Adrenal gland (tissue), 12 donors: Measurements from ENCODE around the gene MAP2K5. TPM values are rescaled to one million over a fixed set of nuclear protein-coding genes. Genes with fewer than 3 reads are reported as not detected.

Source experiments
- DNase-seq, 7 donors: peaks; one replicate each; pipeline ENCODE4 v3.0.0-alpha.2; 2019 to 2020
- H3K27ac ChIP-seq, 5 donors: fragments of 200-600 bp; sonication (generic) in 4 of 5; 1 replicate in 3 of 5; 2 replicates in 2 of 5; pipeline versions ENCODE4 v1.5.1 to v1.8.0; 2016 to 2020; ENCODE audit warnings: mild to moderate bottlenecking in 1 of 5
- H3K27me3 ChIP-seq: fragments of 200-600 bp; 2 replicates; pipeline ENCODE4 v1.8.0; 2021
- H3K36me3 ChIP-seq, 2 donors: fragments of 200-600 bp; replicated peaks in 1 of 2; 1 replicate in 1 of 2; 2 replicates in 1 of 2; pipeline versions ENCODE4 v1.5.1 to v1.8.0; 2018 to 2022
- H3K4me1 ChIP-seq, 2 donors: fragments of 200-600 bp; replicated peaks in 1 of 2; 1 replicate in 1 of 2; 2 replicates in 1 of 2; pipeline versions ENCODE4 v1.5.1 to v1.8.0; 2018 to 2021
- H3K4me3 ChIP-seq, 4 donors: fragments of 200-600 bp; sonication (generic) in 3 of 4; one replicate each; pipeline ENCODE4 v1.5.1; 2016 to 2018
- H3K9me3 ChIP-seq, 3 donors: fragments of 200-600 bp; sonication (generic) in 1 of 3; replicated peaks in 1 of 3; 1 replicate in 2 of 3; 2 replicates in 1 of 3; pipeline versions ENCODE4 v1.5.1 to v1.8.0; 2016 to 2021
- POLR2A ChIP-seq, 2 donors: fragments of 450-650 bp; IDR thresholded peaks; one replicate each; pipeline ENCODE4 v1.6.1; 2017; ENCODE audit warnings: antibody characterized with exemption in 2 of 2, mild to moderate bottlenecking in 2 of 2, moderate library complexity in 1 of 2
- WGBS, 4 donors: extraction: QIAGEN DNeasy Blood & Tissue Kit in 2 of 4; methylation state at CpG; one replicate each; pipeline versions ENCODE4 v1.1.5 to v1.1.7; 2013 to 2017; 5-methylcytosine and 5-hydroxymethylcytosine counted together
- intact Hi-C, 2 donors: fragments of 100-400 bp; cut with DNase I; formaldehyde crosslinking; loops; one replicate each; pipeline versions ENCODE4 v1.14.1 to v1.15.0; 2022 to 2023
- polyA plus RNA-seq, 3 donors: library from polyadenylated mRNA; stranded (reverse); fragments of 200-250 nt in 2 of 3; fragments of 350-450 nt in 1 of 3; fragmentation: Illumina TruSeq in 1 of 3; extraction: RNeasy Lipid Tissue Mini Kit (QIAGEN cat#74804) in 1 of 3; gene quantifications; one replicate each; pipeline ENCODE4 v1.2.3, GENCODE V29; 2013 to 2014
- total RNA-seq, 9 donors: library from RNA; depleted of rRNA in 4 of 9; stranded (reverse); fragments of >200 nt in 4 of 9; fragments of 120-200 nt in 1 of 9; fragmentation: NEBNext Ultra II Directional in 1 of 9; extraction: Animal tissue kit (Norgen Biotek cat#: 25700) in 1 of 9; gene quantifications; one replicate each; pipeline versions ENCODE4 v1.1.0 to v1.2.4, GENCODE V29; 2013 to 2023
- TF ChIP-seq, protein P1 (sequence below), 6 experiments: fragments of 450-650 bp in 4 of 6; fragments of 200-600 bp in 2 of 6; sonication (generic) in 1 of 6; IDR thresholded peaks; 1 replicate in 5 of 6; 2 replicates in 1 of 6; pipeline versions ENCODE4 v1.5.1 to v1.8.0; 2016 to 2021; ENCODE audit warnings: antibody characterized with exemption in 6 of 6, mild to moderate bottlenecking in 2 of 6, moderate library complexity in 1 of 6
- donor health status: healthy with polysubstance abuse.
- donor health status: Bipolar disorder and iron deficiency.
- donor health status: DM: yes; HTN: yes; CAD: no.
- donor health status: DM: no; HTN: no; CAD: no.
- donor health status: DM: no; HTN: no; CAD: no.
- donor health status: DM: yes; HTN: yes; CAD: no.

The MAP2K5 gene
- total and polyA plus RNA-seq, 12 donors: 10.3 to 33.8 (median 17.0) TPM

DNA sequence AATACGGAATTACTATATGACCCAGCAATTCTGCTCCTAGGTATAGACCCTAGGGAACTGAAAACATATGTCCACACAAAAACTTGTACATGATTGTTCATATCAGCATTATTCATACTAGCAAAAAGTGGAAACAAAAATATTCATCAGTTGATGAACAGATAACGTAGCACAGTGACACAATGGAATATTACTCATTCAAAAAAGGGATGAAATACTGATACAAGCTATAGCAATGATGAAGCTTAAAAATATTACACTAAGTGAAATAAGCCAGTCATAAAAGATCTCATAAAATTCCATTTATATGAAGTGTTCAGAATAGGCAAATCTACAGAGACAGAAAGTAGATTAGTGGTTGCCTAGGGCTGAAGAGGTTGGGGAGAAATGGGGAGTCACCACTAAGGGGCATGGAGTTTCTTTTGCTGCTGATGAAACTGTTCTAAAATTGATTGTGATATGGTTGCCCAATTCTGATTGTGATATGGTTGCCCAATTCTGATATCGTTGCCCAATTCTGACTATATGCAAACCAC lies 11.1 kb upstream of the MAP2K5 start:
- intact Hi-C loops: no loop called here
- DNase-seq: no peak
- peak overlapping the region in 1 of 5 donors; percentile 27 for H3K27ac ChIP-seq
- WGBS, 4 donors: 59 to 73% (median 68%) methylated on average over 3 of the region's 3 CpGs
- peaks cover 0 to 5% of the 10 kb centered on the region in 2 donors for H3K36me3 ChIP-seq
- no peak for TF ChIP-seq POLR2A (IDR thresholded peaks at IDR 0.05)
- TF ChIP-seq, protein P1, sequence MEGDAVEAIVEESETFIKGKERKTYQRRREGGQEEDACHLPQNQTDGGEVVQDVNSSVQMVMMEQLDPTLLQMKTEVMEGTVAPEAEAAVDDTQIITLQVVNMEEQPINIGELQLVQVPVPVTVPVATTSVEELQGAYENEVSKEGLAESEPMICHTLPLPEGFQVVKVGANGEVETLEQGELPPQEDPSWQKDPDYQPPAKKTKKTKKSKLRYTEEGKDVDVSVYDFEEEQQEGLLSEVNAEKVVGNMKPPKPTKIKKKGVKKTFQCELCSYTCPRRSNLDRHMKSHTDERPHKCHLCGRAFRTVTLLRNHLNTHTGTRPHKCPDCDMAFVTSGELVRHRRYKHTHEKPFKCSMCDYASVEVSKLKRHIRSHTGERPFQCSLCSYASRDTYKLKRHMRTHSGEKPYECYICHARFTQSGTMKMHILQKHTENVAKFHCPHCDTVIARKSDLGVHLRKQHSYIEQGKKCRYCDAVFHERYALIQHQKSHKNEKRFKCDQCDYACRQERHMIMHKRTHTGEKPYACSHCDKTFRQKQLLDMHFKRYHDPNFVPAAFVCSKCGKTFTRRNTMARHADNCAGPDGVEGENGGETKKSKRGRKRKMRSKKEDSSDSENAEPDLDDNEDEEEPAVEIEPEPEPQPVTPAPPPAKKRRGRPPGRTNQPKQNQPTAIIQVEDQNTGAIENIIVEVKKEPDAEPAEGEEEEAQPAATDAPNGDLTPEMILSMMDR (IDR thresholded peaks at IDR 0.05): no peak
- no peaks in the 10 kb centered on the region for H3K4me1 ChIP-seq
- H3K4me3 ChIP-seq: no peak overlapping the region
- no peaks in the 10 kb centered on the region for H3K27me3 ChIP-seq
- H3K9me3 ChIP-seq: no peaks in the 10 kb centered on the region

DNA sequence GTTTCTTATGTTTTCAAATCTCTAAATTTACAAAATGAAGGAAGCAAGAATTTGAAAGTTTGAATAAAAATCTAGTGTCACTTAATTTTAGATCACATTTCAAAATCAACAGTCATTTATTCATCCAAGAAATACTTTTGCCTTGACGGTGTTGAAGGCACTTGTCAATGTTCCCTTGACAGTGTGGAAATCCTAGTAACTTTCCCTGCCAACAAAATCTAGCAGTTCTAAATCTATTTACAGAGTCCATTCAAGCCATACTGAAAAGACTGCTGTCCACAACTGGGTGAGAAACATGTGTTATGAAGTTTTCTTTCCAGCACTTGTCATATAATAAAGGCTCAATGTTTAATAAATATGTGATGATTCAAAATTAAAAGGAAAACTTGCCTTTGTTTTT lies 8.6 kb upstream of the MAP2K5 start:
- no peaks in the 10 kb centered on the region for H3K4me1 ChIP-seq
- H3K27ac ChIP-seq: no peak overlapping the region
- no peaks in the 10 kb centered on the region for H3K27me3 ChIP-seq
- H3K36me3 ChIP-seq: no peaks in the 10 kb centered on the region
- no peaks in the 10 kb centered on the region for H3K9me3 ChIP-seq
- no peak for TF ChIP-seq POLR2A (IDR thresholded peaks at IDR 0.05)
- TF ChIP-seq, protein P1 (IDR thresholded peaks at IDR 0.05): no peak
- 85 to 86% (median 86%) methylated on average over 1 of the region's 1 CpG for WGBS, 4 donors
- intact Hi-C loops: no loop called here
- no peak overlapping the region for H3K4me3 ChIP-seq
- no peak for DNase-seq

DNA sequence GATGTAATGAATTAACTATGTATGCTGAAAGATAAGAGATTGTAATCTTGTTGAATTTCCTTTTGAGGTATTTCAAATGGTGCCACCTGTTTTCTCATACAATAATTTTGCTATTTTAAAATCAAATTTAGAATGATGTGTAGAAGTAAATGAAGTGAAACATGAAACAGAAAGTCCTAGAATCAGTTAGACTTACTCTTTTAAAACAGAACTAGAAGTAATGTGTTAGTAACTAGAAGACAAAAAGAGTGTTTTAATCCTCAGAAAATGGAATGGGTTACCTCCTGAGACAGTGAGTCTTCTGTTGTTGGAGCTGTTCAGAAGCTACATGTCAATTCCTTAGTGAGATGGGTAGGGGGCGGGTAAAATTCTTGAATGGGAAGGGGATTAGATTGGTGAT lies 8.1 kb upstream of the MAP2K5 start:
- Histone ChIP-seq H3K4me1 (no peaks in the 10 kb centered on the region), H3K27ac (no peak overlapping the region), H3K4me3 (no peak overlapping the region), H3K9me3 (no peaks in the 10 kb centered on the region), H3K27me3 (no peaks in the 10 kb centered on the region), H3K36me3 (no peaks in the 10 kb centered on the region)
- no peak for DNase-seq
- TF ChIP-seq, protein P1 (IDR thresholded peaks at IDR 0.05): no peak
- TF ChIP-seq POLR2A (IDR thresholded peaks at IDR 0.05): no peak
- 92 to 100% (median 94%) methylated on average over 1 of the region's 1 CpG for WGBS, 4 donors
- intact Hi-C loops: no loop called here

DNA sequence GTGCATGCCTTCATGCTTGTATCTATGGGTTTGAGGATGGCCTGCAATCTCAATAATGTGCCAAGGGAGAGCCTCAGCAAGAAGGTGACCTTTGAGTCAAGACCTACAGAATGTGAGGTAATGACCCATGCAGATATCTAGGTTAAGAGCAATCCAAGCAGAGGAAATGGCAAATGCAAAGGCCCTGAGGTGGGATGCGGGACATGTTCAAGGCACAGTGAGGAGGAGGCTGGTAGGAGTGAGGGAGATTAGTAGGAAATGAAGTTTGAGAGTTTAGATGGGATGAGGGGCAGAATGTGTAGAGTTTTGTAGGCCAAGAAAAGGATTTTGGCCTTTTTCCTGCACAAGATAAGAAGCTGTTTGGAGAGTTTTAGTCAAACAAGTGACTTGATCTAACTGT lies 4.7 kb upstream of the MAP2K5 start:
- H3K27ac ChIP-seq: no peak overlapping the region
- no peak for DNase-seq
- intact Hi-C loops: no loop called here
- H3K4me1 ChIP-seq: peaks cover 0 to 5% of the 10 kb centered on the region in 2 donors
- TF ChIP-seq POLR2A (IDR thresholded peaks at IDR 0.05): no peak
- TF ChIP-seq, protein P1 (IDR thresholded peaks at IDR 0.05): no peak
- no peaks in the 10 kb centered on the region for H3K9me3 ChIP-seq
- WGBS, 4 donors: 92 to 100% (median 95%) methylated on average over 1 of the region's 1 CpG
- H3K4me3 ChIP-seq: no peak overlapping the region
- H3K36me3 ChIP-seq: no peaks in the 10 kb centered on the region
- H3K27me3 ChIP-seq: no peaks in the 10 kb centered on the region
